HG03469 (cell line): ENCODE results near the gene MEG3.

ENCODE experiments used
- ATAC-seq: cut with Tn5 transposase; IDR thresholded peaks from one replicate; pipeline ENCODE4 v1.9.1; 2021; ENCODE audit warnings: mild to moderate bottlenecking, moderate library complexity, moderate number of reproducible peaks; ENCODE audit not compliant: unreplicated experiment

The MEG3 gene

GRCh38 chr14:100862277-100862676, 36.4 kb downstream of the MEG3 start:
- no peak for ATAC-seq

- ATAC-seq: no peak
Observed at GRCh38 chr14:100862793-100863192, 36.9 kb downstream of the MEG3 start.

GRCh38 chr14:100864206-100864605, 38.3 kb downstream of the MEG3 start:
- ATAC-seq: no peak

- no peak for ATAC-seq
Observed at GRCh38 chr14:100864960-100865681, 39.2 kb downstream of the MEG3 start.

GRCh38 chr14:100865682-100866591, 40.0 kb downstream of the MEG3 start:
- ATAC-seq: no peak

GRCh38 chr14:100866666-100867630, 41.0 kb downstream of the MEG3 start:
- ATAC-seq: no peak

- ATAC-seq: no peak
Observed at GRCh38 chr14:100867631-100868315, 41.9 kb downstream of the MEG3 start.

- ATAC-seq: no peak
Observed at GRCh38 chr14:100868621-100869370, 42.9 kb downstream of the MEG3 start.

GRCh38 chr14:100871234-100872186, 45.6 kb downstream of the MEG3 start:
- ATAC-seq: no peak

GRCh38 chr14:100872259-100873095, 46.6 kb downstream of the MEG3 start:
- ATAC-seq: no peak

GRCh38 chr14:100873096-100873482, 47.2 kb downstream of the MEG3 start:
- no peak for ATAC-seq

GRCh38 chr14:100874051-100874410, 48.1 kb downstream of the MEG3 start:
- ATAC-seq: no peak

GRCh38 chr14:100874411-100875091, 48.6 kb downstream of the MEG3 start:
- no peak for ATAC-seq

- ATAC-seq: no peak
Observed at GRCh38 chr14:100875126-100875525, 49.2 kb downstream of the MEG3 start.

GRCh38 chr14:100875861-100876590, 50.1 kb downstream of the MEG3 start:
- no peak for ATAC-seq
